Fibroblast of pulmonary artery (primary cell): ENCODE results near the gene PTPRG.

ENCODE experiments used
- DNase-seq: peaks from one replicate; pipeline ENCODE4 v3.0.0-alpha.2; 2010; ENCODE audit warnings: low read depth
- H3K4me3 ChIP-seq: replicated peaks from 2 replicates; pipeline ENCODE4 v1.5.1; 2011; ENCODE audit warnings: low read depth, mild to moderate bottlenecking, control low read depth, low read length, moderate library complexity
- TF ChIP-seq, protein P1 (sequence below): IDR thresholded peaks from 2 replicates; pipeline ENCODE4 v1.5.1; 2011; ENCODE audit warnings: mild to moderate bottlenecking, control low read depth, low read length, inconsistent platforms; ENCODE audit errors: missing control alignments

PTPRG gene

DNA sequence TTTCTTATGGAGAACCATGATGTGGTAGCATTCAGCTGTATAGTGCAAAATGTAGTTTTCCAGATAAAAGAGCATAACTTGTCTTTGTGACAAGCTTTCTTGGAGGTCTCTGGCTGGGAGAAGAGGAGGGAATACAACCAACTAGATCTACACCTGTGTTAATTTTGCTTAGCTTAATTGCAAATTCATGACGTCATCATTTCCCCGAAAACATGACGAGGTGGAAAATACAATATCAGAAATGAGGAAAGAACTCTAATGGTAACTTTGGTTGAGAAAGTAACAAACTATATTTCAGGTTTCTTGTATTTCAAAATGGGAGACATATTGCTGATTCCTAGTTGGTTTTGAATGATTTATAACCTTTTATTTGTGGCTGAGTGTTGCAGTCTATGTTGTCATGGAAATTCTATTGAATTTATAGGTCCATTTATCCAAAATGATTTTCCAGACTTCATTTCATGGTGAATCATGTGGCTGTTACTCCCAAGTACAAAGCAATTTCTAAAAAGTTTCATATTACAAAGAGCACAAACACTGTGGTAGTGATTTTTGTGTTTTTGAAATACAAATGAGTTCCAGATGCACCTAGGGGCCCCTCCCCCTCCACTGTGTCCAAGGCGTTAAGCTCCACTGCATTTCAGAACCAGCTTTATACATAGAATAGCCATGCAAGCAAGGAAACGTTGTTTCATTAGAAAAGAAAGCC lies 504.8 kb downstream of the PTPRG start:
- TF ChIP-seq, protein P1, sequence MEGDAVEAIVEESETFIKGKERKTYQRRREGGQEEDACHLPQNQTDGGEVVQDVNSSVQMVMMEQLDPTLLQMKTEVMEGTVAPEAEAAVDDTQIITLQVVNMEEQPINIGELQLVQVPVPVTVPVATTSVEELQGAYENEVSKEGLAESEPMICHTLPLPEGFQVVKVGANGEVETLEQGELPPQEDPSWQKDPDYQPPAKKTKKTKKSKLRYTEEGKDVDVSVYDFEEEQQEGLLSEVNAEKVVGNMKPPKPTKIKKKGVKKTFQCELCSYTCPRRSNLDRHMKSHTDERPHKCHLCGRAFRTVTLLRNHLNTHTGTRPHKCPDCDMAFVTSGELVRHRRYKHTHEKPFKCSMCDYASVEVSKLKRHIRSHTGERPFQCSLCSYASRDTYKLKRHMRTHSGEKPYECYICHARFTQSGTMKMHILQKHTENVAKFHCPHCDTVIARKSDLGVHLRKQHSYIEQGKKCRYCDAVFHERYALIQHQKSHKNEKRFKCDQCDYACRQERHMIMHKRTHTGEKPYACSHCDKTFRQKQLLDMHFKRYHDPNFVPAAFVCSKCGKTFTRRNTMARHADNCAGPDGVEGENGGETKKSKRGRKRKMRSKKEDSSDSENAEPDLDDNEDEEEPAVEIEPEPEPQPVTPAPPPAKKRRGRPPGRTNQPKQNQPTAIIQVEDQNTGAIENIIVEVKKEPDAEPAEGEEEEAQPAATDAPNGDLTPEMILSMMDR, result no peak
- H3K4me3 ChIP-seq, result no peak overlapping the region
- DNase-seq, result no peak

DNA sequence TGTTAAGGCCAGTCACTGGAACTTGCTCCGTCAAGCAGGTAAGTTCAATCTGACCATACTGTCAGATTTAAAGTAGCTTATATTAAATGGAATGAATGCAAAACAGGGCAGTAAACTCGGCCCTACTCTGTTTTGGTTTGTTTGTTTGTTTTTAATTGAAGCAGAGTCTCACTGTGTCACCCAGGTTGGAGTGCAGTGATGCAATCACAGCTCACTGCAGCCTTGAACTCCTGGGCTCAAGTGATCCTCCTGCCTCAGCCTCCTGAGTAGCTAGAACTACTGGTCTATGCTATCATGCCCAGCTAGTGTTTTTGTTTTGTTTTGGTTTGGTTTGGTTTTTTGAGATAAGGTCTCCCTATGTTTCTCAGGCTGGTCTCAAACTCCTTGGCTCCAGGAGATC lies 507.0 kb downstream of the PTPRG start:
- DNase-seq, result no peak
- TF ChIP-seq, protein P1, result no peak
- H3K4me3 ChIP-seq, result no peak overlapping the region

DNA sequence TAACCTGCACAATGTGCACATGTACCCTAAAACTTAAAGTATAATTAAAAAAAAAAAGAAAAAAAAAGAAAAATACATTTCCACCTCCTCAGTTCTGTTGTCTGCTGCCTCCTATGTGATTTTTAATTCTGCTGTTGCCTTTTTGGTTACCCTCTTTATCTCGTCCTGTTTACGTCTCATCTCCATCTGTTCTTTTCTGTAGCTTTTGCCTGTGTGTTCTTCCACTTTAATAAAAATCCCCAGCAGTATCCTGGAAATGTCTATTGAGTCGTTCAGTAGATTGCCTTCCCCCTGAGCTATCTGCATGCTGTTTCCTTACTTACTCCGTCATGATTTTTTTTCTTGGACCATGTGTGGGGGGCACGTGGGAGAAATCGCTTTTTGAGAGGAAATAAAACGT lies 509.5 kb downstream of the PTPRG start:
- TF ChIP-seq, protein P1, result no peak
- DNase-seq, result no peak
- H3K4me3 ChIP-seq, result no peak overlapping the region

DNA sequence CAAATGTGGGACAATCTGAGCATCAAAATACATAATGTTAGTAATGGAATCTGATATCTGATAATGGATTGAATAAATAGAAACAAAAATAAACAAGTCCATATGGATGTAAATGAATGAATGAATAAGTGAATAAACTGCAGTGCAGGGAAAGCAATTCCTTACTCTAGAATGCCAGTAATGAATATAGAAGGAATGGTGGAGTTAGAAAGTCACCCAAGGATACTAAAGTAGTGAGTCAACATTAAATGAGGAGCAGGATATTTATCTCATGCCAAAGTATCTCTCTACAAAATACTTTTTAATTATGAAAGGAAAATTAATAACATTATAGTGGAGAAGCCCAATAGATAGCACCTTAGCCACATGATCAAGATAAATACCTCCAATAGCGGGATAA lies 511.7 kb downstream of the PTPRG start:
- no peak for DNase-seq

DNA sequence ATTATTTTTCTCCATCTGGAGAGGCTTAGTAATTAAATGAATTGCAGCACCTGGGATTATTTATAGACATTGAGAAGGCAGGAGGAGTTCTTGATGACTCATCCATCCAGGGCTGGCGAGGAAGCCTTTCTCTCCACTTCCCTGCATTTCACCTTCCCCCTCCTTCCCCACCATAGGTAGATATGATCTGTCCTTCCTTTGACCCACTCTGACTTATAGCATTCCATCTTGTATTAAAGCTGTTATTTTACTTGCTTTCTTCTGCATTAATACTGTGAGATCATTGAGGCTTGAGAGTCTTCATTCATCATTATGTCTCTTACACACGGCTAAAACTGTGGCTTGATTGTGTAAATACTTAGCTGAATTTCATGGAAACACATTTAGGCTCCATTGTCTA lies 523.2 kb downstream of the PTPRG start:
- DNase-seq, result no peak
- TF ChIP-seq, protein P1, result no peak
- H3K4me3 ChIP-seq, result no peak overlapping the region

More for the DNA sequence above, 511.7 kb downstream of the PTPRG start:
- no peak overlapping the region for H3K4me3 ChIP-seq
- TF ChIP-seq, protein P1, result no peak

DNA sequence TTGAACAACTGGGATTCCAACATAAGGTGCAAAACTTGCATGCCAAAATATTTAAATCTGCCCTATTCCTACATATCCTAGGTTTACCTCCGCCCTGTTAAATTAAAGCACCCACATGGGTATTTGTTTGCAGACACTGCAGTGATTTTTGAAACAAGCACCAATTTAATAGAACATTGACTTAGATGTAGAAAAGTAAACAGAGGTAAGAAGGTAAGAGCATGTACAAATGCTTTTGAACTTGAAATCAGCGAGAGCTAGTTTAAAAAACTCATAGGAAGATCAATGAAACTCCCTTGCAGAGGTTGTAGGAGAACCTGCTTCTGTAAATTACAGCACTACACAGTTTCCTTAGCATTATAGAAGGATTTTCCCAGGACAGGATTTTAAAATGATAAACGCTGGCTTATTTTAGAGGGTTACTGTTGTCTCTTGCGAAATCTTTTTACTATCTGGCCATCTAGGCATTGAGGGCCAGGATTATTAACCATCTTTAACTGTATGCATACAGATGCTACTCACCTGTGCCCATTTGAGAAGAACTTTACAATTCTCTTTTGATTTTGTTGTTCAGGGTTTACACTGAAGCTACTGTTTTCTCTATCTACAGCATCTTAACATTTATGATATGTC lies 527.2 kb downstream of the PTPRG start:
- DNase-seq, result no peak
- TF ChIP-seq, protein P1, result no peak
- H3K4me3 ChIP-seq, result no peak overlapping the region

DNA sequence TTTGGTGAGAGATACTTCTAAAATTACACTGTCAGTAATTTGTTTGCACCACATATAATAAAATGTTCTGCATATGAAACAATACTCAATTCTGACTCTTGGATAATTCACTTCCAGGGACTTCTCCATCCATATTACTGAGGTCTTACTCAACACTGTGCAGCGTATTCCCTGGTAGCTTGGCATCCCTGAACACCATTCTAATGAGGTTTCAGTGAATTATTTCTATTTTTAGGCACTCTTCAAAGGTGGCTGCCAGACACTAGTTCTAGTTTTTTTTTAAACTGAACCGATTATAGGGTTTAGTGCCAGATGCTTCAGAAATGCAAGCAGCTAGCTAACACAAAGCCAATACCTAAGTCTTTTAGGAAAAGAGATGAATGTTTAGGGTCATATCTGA lies 528.7 kb downstream of the PTPRG start:
- TF ChIP-seq, protein P1, result no peak
- no peak for DNase-seq
- H3K4me3 ChIP-seq, result no peak overlapping the region
